Spleen (tissue), 7 donors: Measurements from ENCODE around the gene PCDHB8.
"Not testable (repeated sequence)": the region's sequence is repeated elsewhere in the genome, so short reads cannot be mapped to it uniquely, and the experiment has no call there.

Experiments
- POLR2A ChIP-seq, 3 donors: fragments of 450-650 bp; IDR thresholded peaks; one replicate each; pipeline ENCODE4 v1.5.1; 2017; ENCODE audit warnings: antibody characterized with exemption in 3 of 3, mild to moderate bottlenecking in 1 of 3
- TF ChIP-seq, protein P1 (sequence below), 11 experiments: fragments of 200-600 bp in 7 of 11; fragments of 450-650 bp in 4 of 11; sonication (generic) in 4 of 11; IDR thresholded peaks in 8 of 11; conservative IDR thresholded peaks in 3 of 11; 1 replicate in 7 of 11; 2 replicates in 4 of 11; pipeline versions ENCODE4 v1.4.0 to v1.8.0; 2016 to 2021; ENCODE audit warnings: antibody characterized with exemption in 11 of 11, inconsistent platforms in 4 of 11, mild to moderate bottlenecking in 1 of 11
- donor health status: DM: no; HTN: no; CAD: no; lungs with moderate emphysema.
- donor health status: DM: no; HTN: no; CAD: no.
- donor health status: DM: no; HTN: no; CAD: no.

DNA sequence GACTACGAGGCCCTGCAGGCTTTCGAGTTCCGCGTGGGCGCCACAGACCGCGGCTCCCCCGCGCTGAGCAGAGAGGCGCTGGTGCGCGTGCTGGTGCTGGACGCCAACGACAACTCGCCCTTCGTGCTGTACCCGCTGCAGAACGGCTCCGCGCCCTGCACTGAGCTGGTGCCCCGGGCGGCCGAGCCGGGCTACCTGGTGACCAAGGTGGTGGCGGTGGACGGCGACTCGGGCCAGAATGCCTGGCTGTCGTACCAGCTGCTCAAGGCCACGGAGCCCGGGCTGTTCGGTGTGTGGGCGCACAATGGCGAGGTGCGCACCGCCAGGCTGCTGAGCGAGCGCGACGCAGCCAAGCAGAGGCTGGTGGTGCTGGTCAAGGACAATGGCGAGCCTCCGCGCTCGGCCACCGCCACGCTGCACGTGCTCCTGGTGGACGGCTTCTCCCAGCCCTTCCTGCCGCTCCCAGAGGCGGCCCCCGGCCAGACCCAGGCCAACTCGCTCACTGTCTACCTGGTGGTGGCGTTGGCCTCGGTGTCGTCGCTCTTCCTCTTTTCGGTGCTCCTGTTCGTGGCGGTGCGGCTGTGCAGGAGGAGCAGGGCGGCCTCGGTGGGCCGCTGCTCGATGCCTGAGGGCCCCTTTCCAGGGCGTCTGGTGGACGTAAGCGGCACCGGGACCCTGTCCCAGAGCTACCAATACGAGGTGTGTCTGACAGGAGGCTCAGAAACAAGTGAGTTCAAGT, 6.7 kb downstream of the PCDHB8 start:
- TF ChIP-seq, protein P1, sequence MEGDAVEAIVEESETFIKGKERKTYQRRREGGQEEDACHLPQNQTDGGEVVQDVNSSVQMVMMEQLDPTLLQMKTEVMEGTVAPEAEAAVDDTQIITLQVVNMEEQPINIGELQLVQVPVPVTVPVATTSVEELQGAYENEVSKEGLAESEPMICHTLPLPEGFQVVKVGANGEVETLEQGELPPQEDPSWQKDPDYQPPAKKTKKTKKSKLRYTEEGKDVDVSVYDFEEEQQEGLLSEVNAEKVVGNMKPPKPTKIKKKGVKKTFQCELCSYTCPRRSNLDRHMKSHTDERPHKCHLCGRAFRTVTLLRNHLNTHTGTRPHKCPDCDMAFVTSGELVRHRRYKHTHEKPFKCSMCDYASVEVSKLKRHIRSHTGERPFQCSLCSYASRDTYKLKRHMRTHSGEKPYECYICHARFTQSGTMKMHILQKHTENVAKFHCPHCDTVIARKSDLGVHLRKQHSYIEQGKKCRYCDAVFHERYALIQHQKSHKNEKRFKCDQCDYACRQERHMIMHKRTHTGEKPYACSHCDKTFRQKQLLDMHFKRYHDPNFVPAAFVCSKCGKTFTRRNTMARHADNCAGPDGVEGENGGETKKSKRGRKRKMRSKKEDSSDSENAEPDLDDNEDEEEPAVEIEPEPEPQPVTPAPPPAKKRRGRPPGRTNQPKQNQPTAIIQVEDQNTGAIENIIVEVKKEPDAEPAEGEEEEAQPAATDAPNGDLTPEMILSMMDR (IDR thresholded peaks at IDR 0.05 in 8 of 11, conservative IDR thresholded peaks at IDR 0.05 in 3 of 11), result not testable (repeated sequence)
- TF ChIP-seq POLR2A (IDR thresholded peaks at IDR 0.05), result not testable (repeated sequence)
